PFSK-1 (cell line): ENCODE results near the gene EOLA1.

Source experiments
- FOXP2 ChIP-seq: optimal IDR thresholded peaks from 2 replicates; pipeline ENCODE3; 2011; ENCODE audit warnings: borderline replicate concordance, control low read depth, inconsistent platforms; ENCODE audit not compliant: insufficient read depth; ENCODE audit errors: extremely low read length, extremely low read depth
- POLR2AphosphoS5 ChIP-seq: IDR thresholded peaks from 2 replicates; pipeline ENCODE4 v1.6.1; 2012; ENCODE audit warnings: low read depth, mild to moderate bottlenecking, control low read depth, low read length, moderate library complexity
- SIN3A ChIP-seq: IDR thresholded peaks from 2 replicates; pipeline ENCODE4 v1.6.1; 2012; ENCODE audit warnings: mild to moderate bottlenecking, low read length, moderate library complexity, borderline replicate concordance; ENCODE audit not compliant: insufficient read depth
- TF ChIP-seq, protein P1 (sequence below), 2 experiments: IDR thresholded peaks; 2 replicates each; pipeline versions ENCODE4 v1.6.1 to v1.8.0; 2011 to 2012; ENCODE audit warnings: low read depth in 2 of 2, low read length in 2 of 2, control low read depth in 1 of 2, inconsistent platforms in 1 of 2, mild to moderate bottlenecking in 1 of 2, moderate library complexity in 1 of 2; ENCODE audit not compliant: insufficient read depth in 1 of 2

DNA sequence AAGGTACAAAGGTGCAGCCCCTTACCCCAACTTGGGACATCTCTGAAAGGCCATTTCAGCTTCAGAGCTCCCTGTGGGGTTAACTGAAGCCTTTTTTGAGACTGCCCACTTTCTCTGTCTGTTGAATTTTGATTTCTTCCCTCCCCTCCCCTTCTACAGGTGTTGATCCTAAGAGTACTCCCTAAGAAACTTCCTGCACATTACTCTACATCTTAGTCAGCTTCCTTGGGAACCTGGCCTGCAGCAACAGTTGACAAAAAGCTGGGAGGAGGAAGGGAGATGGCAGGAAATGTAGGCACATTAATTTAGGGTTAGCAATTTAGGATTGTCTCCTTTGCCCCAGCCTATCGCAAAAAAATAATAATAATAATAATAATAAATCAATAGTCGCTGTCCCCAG, 34.5 kb upstream of the EOLA1 start:
- TF ChIP-seq FOXP2 (no peak), POLR2AphosphoS5 (no peak), SIN3A (no peak)
- TF ChIP-seq, protein P1, sequence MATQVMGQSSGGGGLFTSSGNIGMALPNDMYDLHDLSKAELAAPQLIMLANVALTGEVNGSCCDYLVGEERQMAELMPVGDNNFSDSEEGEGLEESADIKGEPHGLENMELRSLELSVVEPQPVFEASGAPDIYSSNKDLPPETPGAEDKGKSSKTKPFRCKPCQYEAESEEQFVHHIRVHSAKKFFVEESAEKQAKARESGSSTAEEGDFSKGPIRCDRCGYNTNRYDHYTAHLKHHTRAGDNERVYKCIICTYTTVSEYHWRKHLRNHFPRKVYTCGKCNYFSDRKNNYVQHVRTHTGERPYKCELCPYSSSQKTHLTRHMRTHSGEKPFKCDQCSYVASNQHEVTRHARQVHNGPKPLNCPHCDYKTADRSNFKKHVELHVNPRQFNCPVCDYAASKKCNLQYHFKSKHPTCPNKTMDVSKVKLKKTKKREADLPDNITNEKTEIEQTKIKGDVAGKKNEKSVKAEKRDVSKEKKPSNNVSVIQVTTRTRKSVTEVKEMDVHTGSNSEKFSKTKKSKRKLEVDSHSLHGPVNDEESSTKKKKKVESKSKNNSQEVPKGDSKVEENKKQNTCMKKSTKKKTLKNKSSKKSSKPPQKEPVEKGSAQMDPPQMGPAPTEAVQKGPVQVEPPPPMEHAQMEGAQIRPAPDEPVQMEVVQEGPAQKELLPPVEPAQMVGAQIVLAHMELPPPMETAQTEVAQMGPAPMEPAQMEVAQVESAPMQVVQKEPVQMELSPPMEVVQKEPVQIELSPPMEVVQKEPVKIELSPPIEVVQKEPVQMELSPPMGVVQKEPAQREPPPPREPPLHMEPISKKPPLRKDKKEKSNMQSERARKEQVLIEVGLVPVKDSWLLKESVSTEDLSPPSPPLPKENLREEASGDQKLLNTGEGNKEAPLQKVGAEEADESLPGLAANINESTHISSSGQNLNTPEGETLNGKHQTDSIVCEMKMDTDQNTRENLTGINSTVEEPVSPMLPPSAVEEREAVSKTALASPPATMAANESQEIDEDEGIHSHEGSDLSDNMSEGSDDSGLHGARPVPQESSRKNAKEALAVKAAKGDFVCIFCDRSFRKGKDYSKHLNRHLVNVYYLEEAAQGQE (IDR thresholded peaks at IDR 0.05; ENCODE audit: insufficient read depth in 1 of 2, low read depth in 2 of 2, low read length in 2 of 2) = no peak
